Measurements from ENCODE around the gene MED27. TPM values are rescaled to one million over a fixed set of nuclear protein-coding genes. Genes with fewer than 3 reads are reported as not detected.

Gene MED27
- total RNA-seq, 1 donor from 2014 or later, result 13.7 TPM

GRCh38 chr9:131817073-131817472 lies 262.6 kb downstream of the MED27 start:
- intact Hi-C loops (cut with DNase I), result no loop called here
- no peak for DNase-seq
- ATAC-seq (ENCODE audit: poor library complexity), result no peak

DNA sequence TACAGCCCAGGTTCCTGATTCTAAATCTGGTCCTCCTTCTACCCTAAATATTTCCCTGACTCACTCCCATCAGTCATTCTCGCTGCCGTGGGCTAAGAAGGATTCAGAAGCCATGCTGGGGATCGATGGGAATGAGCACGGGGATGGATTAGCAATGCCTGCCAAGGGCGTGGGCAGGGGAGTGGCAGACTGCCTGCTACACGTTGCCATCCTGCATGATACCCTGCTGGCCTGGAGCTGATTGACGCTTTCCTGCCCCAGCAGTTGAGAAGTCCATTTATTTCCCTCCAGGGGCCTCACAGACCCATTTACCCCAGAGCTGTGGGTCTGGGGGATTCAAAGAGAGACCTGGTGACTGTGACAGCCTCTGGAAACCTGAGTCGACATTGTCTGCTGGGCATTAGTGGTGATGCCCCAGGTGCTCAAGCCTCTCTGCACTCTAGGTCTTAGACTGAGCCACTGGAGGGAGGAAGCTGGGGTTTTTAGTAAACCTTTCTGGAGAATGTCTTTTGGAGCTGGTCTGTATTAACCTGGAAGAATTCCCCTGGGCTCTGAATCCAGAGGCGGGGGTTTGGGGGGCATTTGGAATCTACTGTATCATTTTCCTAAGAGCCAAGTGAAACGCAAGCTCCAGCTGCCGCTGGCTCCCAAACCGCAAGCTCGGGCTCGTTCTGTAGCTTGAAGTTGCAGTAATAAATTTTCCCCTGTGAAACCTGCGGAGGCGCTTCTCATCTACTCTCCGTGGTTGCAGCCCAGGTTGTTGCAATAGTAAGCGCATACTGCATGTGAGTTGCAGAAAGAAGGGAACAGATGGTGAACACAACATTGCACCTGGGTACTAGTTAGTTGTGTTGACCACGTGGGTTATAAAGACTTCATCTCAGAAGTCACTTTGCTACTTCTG lies 263.4 kb downstream of the MED27 start:
- ATAC-seq (ENCODE audit: poor library complexity) (no peak), DNase-seq (no peak)
- intact Hi-C loops (cut with DNase I), result no loop called here

DNA sequence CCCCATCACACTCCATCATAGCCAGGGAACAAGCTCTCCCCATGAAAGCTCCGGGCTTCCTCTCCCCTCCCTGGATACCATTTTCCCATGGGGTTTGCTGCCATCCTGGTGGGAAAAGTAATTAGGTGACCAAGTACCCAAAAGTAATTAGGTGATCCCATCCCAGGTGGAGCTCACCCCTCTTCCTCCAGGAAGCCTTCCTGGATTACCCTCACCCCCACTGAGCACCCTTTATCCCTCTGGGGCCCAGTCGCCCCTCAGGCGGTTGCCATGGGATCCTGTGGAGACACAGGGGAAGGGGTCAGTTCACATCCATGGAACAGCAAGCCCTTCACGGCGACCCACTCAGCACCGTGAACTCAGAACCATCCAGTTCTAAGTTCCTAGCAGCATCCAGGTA lies 265.0 kb downstream of the MED27 start:
- intact Hi-C loops (cut with DNase I), result no loop called here
- DNase-seq (no peak), ATAC-seq (ENCODE audit: poor library complexity) (no peak)

DNA sequence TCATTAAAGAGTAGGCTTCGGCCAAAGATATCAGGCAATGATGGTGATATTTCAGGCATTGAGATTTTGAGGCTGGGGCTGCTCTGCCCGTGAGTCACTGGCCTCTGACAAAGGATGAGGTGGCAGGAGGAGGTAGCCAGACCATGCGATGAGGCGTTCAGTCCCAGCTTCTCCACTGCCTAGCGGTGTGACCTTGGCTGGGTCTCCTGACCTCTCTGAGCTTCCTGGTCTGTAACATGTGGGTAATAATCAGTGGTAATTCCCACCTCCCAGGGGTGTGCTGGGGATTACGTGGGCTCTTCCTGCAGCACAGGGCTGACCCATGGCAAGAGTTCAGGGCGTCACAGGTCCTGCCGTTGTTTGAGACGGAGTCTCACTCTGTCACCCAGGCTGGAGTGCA lies 266.6 kb downstream of the MED27 start:
- no peak for DNase-seq
- ATAC-seq (ENCODE audit: poor library complexity), result no peak
- intact Hi-C loops (cut with DNase I), result no loop called here

- intact Hi-C loops (cut with DNase I), result no loop called here
- no peak for DNase-seq
- ATAC-seq (ENCODE audit: poor library complexity), result no peak
Measured at GRCh38 chr9:131812116-131812790, 267.4 kb downstream of the MED27 start.

DNA sequence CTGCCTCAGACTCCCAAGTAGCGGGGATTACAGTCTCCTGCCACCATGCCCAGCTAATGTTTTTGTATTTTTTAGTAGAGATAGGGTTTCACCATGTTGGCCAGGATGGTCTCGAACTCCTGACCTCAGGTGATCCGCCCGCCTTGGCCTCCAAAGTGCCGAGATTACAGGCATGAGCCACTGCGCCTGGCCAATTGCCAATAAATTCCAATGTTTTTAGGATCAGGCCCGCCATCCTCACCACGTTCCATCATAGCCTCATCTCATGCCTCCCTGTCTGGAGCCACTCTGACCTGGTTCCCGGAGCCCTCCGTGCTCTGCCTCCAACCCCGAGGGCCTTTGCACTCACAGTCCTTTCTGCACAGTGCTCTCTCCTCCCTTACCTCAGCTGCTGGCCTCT lies 268.3 kb downstream of the MED27 start:
- DNase-seq (no peak), ATAC-seq (ENCODE audit: poor library complexity) (no peak)
- intact Hi-C loops (cut with DNase I), result no loop called here

DNA sequence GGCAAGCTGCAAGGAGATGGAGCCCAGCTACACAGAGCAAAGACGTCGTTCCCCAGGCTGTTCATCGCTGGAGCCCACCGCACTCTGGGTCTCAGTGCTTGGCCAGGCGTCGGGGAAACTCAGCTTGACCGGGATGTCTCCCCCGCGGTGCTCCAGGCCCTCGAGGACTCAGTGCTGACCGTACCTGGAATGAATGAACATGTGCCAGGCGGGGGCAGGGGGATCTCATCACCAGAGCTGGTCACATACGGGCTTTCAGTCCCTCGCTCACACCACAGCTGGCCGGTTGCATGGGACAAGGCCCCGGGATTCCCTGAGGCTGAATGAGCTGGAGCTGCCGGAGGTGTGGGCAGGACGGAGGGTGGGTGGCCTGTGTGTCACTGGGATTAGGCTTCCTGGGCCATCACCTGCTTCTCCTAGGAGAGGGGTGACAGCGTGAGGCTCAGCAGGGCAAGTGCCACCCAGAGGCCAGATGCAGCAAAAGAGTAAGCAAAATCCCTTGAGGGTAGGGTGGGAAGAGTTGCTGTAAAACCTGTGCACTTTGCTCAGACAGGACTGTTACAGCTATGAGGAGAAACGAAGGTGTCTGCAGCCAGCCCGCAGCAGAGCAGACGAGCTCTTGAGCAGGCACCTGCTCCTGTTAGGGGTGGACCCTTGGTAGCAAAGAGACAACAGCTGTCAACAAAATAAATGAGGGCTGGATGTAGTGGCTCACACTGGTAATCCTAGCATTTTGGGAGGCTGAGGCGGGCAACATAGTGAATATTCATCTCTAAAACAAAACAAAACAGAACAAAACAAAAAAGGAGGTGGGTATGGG lies 269.1 kb downstream of the MED27 start:
- DNase-seq, result no peak
- ATAC-seq (ENCODE audit: poor library complexity), result no peak
- intact Hi-C loops (cut with DNase I), result no loop called here

Other genes starting within 250 kb of the MED27 start
- gene NTNG2, start 82.2 kb upstream of the MED27 start, total RNA-seq, result 1.8 TPM